ENCODE measurements around the gene ATAD2B.

The ATAD2B gene

GRCh38 chr2:23838996-23839395, 87.9 kb downstream of the ATAD2B start:
- TF ChIP-seq CTCF (conservative IDR thresholded peaks at IDR 0.05; ENCODE audit: control insufficient read depth, insufficient read depth, low read depth, low read length) = no peak
- no peak overlapping the region for H3K4me3 ChIP-seq (ENCODE audit: control insufficient read depth, low read depth, low read length)
- no peak for DNase-seq (ENCODE audit: low read depth)

GRCh38 chr2:23838581-23838980, 88.3 kb downstream of the ATAD2B start:
- no peak overlapping the region for H3K4me3 ChIP-seq (ENCODE audit: control insufficient read depth, low read depth, low read length)
- no peak for TF ChIP-seq CTCF (conservative IDR thresholded peaks at IDR 0.05; ENCODE audit: control insufficient read depth, insufficient read depth, low read depth, low read length)
- no peak for DNase-seq (ENCODE audit: low read depth)

- DNase-seq (ENCODE audit: low read depth) = no peak
- no peak for TF ChIP-seq CTCF (conservative IDR thresholded peaks at IDR 0.05; ENCODE audit: control insufficient read depth, insufficient read depth, low read depth, low read length)
- no peak overlapping the region for H3K4me3 ChIP-seq (ENCODE audit: control insufficient read depth, low read depth, low read length)
These were observed 89.1 kb downstream of the ATAD2B start for GRCh38 chr2:23837871-23838270.

GRCh38 chr2:23836971-23837565, 89.9 kb downstream of the ATAD2B start:
- no peak for DNase-seq (ENCODE audit: low read depth)
- no peak for TF ChIP-seq CTCF (conservative IDR thresholded peaks at IDR 0.05; ENCODE audit: control insufficient read depth, insufficient read depth, low read depth, low read length)
- no peak overlapping the region for H3K4me3 ChIP-seq (ENCODE audit: control insufficient read depth, low read depth, low read length)

GRCh38 chr2:23836505-23836904, 90.4 kb downstream of the ATAD2B start:
- no peak for TF ChIP-seq CTCF (conservative IDR thresholded peaks at IDR 0.05; ENCODE audit: control insufficient read depth, insufficient read depth, low read depth, low read length)
- DNase-seq (ENCODE audit: low read depth) = no peak

GRCh38 chr2:23835988-23836387, 90.9 kb downstream of the ATAD2B start:
- no peak for DNase-seq (ENCODE audit: low read depth)
- H3K4me3 ChIP-seq (ENCODE audit: control insufficient read depth, low read depth, low read length) = no peak overlapping the region
- TF ChIP-seq CTCF (conservative IDR thresholded peaks at IDR 0.05; ENCODE audit: control insufficient read depth, insufficient read depth, low read depth, low read length) = no peak

More at GRCh38 chr2:23836505-23836904, 90.4 kb downstream of the ATAD2B start:
- H3K4me3 ChIP-seq (ENCODE audit: control insufficient read depth, low read depth, low read length) = no peak overlapping the region

GRCh38 chr2:23835423-23835822, 91.5 kb downstream of the ATAD2B start:
- H3K4me3 ChIP-seq (ENCODE audit: control insufficient read depth, low read depth, low read length) = no peak overlapping the region
- TF ChIP-seq CTCF (conservative IDR thresholded peaks at IDR 0.05; ENCODE audit: control insufficient read depth, insufficient read depth, low read depth, low read length) = no peak
- no peak for DNase-seq (ENCODE audit: low read depth)

Measured in fibroblast of mammary gland (primary cell).